RPMI8226 (cell line): ENCODE measurements around the gene ADAM10.

Experiments
- DNase-seq: peaks from one replicate; pipeline ENCODE4 v3.0.0-alpha.2; 2015

The ADAM10 gene

DNA sequence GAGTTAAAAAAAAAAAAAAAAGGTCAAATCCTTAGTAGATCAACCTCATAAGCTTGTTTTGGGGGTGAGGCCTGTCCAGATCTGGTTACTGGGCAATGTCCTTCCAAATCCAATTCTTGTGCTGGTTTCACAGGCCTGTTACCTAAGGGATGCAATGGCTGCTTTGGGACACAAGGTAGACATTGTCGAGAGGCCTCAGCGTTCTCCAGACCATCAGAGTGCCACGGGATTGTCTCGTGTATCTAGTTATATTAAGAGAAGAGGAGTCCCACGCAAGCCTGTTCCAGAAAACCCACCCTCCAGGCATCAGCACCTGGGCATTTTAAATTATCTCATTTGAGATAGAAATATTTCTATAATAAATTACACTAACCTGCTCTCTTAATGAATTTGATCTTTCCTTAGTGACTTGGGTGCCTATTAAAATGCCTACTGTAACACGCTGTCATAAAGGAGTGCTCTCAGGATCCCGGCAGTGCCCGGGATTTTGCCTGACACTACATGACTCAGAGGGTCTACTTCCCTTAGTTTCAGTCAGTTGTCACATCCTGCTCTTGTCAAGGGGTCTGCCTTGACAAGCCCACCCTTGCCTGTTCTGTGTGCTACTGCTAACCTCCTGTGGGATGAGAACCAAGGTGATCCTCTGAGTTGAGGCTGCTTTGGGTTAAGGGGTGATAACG lies 201.7 kb downstream of the ADAM10 start:
- no peak for DNase-seq

DNA sequence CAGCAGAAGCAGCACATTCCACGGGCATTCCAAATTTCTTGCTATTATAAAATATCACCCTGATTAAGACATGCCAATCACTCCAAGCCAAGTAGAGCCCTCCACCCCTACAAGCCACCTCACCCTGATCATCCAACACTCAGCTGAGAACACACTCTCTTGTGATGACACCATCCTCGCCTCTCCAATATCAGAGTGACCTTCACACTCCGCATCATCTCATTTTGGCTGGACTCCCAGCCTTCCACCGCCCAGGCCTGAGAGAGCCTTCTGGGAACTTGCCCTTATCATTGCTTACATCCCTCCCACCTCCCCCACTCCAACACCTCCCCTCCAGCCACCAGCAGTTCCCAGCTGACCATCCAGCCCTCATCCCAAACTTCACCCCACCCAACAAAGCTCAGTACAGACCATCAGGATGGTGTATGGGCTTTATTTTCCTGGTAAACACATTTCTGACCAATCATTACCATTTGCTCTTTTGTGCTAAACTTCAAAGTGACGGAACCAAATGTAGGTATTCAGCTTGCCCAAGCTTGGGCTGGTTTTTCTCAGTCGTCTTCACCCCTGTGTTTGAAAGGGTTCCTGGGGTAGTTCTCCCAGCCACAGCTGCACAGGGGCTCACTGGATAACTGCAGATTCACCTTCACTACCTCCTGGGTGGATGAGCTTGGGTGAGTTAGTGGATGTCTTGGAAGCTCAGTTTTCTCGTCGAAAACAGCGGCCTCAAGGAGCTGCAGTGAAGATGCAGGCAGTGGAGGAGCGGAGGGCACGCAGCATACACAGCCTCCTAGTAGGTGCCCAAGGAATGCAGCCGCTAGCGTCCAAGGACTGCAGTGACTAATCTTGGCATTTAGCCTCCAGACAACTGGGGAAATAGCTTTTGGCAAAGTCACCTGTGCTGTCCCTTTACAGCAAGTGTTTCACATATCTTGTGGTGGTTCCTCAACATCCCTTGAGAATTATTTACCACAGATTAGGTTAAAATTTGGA lies 202.6 kb downstream of the ADAM10 start:
- no peak for DNase-seq

DNA sequence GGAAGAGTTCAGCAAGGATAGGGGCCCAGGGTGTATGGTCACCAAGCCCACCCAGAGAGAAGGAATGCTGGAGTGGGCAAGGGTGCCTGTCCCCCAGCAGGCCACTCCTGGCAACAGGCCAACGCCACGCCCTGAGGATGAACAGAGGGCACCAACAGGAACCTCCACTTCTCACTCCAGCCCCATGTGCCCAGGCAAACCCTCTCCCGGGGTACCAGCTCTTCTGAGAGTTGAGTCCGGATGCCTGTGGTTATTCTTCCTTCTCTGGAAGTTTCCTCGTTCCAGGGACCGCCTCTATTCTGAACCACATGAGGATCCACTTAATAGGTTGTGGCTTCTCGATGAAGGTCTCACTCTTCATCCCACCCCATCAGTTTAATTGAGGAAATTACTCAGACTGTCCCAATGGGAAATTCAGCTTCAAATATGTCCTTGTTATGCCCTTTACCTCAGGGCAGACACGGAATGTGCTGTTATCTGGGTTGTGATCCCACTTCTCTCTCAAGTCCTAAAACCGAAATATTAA lies 203.4 kb downstream of the ADAM10 start:
- no peak for DNase-seq

DNA sequence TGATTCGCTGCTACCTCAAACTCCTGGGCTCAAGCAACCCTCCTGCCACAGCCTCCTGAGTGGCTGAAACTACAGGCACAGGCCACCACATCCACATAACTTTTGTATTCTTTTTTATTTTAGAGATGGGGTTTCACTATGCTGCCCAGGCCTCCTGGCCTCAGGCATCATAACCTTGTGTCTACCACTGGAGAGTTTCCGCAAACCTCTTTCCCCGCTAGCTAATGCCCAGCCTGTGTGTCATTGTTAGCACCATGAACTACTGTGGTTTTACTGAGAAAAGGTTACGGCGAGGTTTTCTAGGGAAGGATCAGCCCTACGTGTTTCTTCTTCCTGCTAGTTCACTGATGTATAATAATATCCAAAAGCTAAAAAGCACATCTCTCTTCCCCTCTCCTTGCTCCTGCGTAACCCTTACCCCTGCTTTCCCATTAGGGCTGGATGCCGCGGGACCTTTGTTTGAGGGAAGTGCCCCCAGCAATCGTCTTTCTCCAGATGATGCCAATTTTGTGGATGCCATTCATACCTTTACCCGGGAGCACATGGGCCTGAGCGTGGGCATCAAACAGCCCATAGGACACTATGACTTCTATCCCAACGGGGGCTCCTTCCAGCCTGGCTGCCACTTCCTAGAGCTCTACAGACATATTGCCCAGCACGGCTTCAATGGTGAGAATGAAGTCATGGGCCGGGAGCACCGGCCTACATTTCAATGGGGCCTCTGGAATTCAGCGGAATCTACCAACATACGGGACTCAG lies 204.0 kb downstream of the ADAM10 start:
- DNase-seq: no peak

DNA sequence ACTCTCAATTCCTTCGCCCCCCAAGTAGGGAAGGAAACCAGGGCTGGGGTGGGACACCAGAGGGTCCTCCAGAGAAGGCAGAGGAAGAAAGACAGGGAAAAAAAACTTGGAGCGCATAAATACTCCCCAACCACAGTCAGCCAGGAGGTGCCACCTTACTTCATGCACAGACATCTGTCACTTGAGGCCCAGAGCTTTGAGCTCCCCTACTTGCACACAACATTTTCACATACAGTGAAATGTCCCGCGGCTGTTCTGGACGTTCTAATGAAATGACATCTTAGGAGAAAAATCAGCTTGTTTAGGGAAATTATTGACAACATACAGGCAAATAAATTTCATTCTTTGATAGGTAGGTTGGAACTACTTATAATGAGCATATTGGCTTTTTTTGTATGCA lies 204.8 kb downstream of the ADAM10 start:
- DNase-seq: no peak

DNA sequence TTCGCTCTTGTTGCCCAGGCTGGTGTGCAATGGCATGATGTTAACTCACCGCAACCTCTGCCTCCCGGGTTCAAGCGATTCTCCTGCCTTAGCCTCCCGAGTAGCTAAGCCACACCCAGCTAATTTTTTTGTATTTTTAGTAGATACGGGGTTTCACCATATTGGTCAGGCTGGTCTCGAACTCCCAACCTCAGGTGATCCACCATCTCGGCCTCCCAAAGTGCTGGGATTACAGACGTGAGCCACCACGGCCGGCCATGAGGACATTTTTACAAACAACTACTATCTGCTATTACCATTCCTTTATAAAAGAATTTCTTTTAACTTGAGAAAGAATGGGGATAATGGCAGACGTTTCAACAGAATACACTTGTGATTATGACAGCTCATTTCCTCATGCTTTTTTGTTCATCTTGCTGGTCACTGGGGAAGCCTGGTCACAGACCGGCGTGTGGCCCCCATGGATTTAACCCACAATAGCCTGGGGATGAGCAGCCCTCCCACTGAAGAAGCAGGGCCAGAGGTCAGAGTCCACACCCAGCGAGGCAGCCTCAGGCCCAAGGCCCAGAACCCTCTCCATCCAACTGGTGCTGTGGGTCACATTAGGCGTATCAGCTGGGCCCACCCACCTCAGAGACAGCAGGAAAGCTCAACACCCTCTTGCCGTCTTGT lies 205.7 kb downstream of the ADAM10 start:
- DNase-seq: no peak

DNA sequence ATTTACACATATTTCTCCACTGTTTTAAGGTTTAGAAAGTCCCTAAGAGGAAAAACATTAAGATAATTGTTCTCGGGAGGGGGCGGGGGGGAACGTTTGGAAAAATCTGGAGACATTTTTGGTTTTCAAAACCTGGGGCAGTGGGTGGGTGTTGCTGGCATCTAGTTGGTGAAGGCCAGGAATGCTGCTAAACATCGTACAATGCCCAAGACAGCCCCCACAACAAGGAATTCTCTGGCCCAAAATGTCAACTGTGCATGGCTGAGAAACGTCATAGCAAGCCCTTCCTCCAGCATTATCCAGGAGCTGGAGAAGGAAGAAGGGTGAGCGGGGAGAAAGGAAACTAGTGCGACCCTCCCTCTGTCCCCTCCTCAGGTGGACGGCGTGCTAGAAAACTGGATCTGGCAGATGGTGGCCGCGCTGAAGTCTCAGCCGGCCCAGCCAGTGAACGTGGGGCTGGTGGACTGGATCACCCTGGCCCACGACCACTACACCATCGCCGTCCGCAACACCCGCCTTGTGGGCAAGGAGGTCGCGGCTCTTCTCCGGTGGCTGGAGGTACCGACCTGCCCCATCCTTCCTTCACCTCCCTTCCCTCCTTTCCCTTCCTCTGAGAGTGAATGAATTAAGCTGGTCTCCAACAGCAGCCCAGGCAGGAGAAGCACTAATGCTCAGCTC lies 208.0 kb downstream of the ADAM10 start:
- no peak for DNase-seq

DNA sequence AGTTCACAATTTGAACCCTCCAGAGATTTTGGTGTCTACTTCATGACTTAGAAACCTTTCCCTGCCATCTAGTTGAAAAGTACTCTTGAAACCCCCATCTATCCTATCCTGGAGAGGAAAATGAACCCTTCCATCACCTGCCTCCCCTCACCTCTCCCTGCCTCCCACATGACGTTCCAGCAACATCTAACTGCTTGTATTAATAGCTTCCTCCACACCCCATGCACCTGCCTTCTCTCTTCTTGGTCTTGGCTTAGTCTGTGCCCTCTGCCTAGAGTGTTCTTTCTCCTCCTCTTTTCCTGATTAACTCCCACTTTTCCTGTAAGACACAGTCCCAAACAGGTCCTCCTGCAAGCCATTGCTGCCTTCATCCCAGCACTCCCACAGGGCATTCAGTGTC lies 210.0 kb downstream of the ADAM10 start:
- no peak for DNase-seq

DNA sequence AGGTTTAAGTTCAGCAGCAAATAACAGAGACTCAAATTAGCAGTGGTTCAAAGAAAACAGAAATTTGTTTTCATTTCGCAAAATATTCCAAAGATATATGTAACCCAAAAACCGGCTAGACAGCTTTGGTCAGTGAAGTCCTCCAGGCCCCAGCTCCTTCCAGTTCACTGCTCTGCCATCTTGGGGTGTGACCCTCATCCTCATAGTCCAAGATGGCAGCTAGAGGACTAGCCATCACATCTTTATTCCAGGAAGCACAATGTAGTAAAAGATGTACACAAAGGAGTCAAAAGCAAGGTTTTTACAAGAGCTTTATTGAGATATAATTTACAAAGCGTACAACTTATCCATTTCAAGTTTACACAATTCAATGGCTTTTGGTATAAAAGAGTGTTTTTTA lies 210.6 kb downstream of the ADAM10 start:
- DNase-seq: no peak
